Hippocampal formation (tissue), 2 donors: ENCODE data around the gene LAMA5.
A peak's percentile ranks its signal among the peaks of the same experiment; 100 is the strongest.

Experiments
- DNase-seq, 2 donors: peaks; one replicate each; lab custom pipeline; 2025; lab: John Stamatoyannopoulos, UW

LAMA5 gene

GRCh38 chr20:62289898-62290297, 77.2 kb downstream of the LAMA5 start:
- no peak for DNase-seq

GRCh38 chr20:62289131-62289530, 78.0 kb downstream of the LAMA5 start:
- DNase-seq, result no peak

- no peak for DNase-seq
Observed at GRCh38 chr20:62288535-62289105, 78.5 kb downstream of the LAMA5 start.

- DNase-seq, result no peak
Observed at GRCh38 chr20:62287759-62288534, 79.2 kb downstream of the LAMA5 start.

- no peak for DNase-seq
Observed at GRCh38 chr20:62287129-62287528, 80.0 kb downstream of the LAMA5 start.

GRCh38 chr20:62286493-62287064, 80.5 kb downstream of the LAMA5 start:
- no peak for DNase-seq

GRCh38 chr20:62285722-62286121, 81.4 kb downstream of the LAMA5 start:
- DNase-seq, result no peak

GRCh38 chr20:62285151-62285550, 82.0 kb downstream of the LAMA5 start:
- no peak for DNase-seq

- no peak for DNase-seq
Observed at GRCh38 chr20:62284448-62284847, 82.7 kb downstream of the LAMA5 start.

- DNase-seq, result no peak
Observed at GRCh38 chr20:62282877-62283503, 84.1 kb downstream of the LAMA5 start.

GRCh38 chr20:62282103-62282502, 85.0 kb downstream of the LAMA5 start:
- DNase-seq, result no peak

- DNase-seq, result no peak
Observed at GRCh38 chr20:62281161-62281933, 85.8 kb downstream of the LAMA5 start.

GRCh38 chr20:62280303-62280702, 86.8 kb downstream of the LAMA5 start:
- DNase-seq, result no peak

- DNase-seq, result no peak
Observed at GRCh38 chr20:62277253-62277652, 89.9 kb downstream of the LAMA5 start.

- DNase-seq, result no peak
Observed at GRCh38 chr20:62276439-62276838, 90.7 kb downstream of the LAMA5 start.

GRCh38 chr20:62275219-62275618, 91.9 kb downstream of the LAMA5 start:
- no peak for DNase-seq

- DNase-seq, result peak; percentile 37 to 45
Observed at GRCh38 chr20:62274332-62274950, 92.7 kb downstream of the LAMA5 start.

- no peak for DNase-seq
Observed at GRCh38 chr20:62273416-62273815, 93.7 kb downstream of the LAMA5 start.

- no peak for DNase-seq
Observed at GRCh38 chr20:62272200-62272599, 94.9 kb downstream of the LAMA5 start.

- no peak for DNase-seq
Observed at GRCh38 chr20:62269871-62270270, 97.2 kb downstream of the LAMA5 start.

- DNase-seq, result no peak
Observed at GRCh38 chr20:62269378-62269777, 97.7 kb downstream of the LAMA5 start.
